ENCODE data around the gene ELL3.
"Not testable (repeated sequence)": the region's sequence is repeated elsewhere in the genome, so short reads cannot be mapped to it uniquely, and the experiment has no call there.

- not testable (repeated sequence) for TF ChIP-seq TAF1 (IDR thresholded peaks at IDR 0.05; ENCODE audit: low read depth); CTCF (IDR thresholded peaks at IDR 0.05; ENCODE audit: poor library complexity, severe bottlenecking); REST (IDR thresholded peaks at IDR 0.05; ENCODE audit: borderline replicate concordance)
These were observed 38.3 kb upstream of the ELL3 start for GRCh38 chr15:43815064-43815463.
